SK-N-SH (cell line): ENCODE results near the gene PAGE2.

Source experiments
- CTCF ChIP-seq: fragments of 200-600 bp; sonication (generic); IDR thresholded peaks from 2 replicates; pipeline ENCODE4 v1.6.1; 2017; ENCODE audit warnings: antibody characterized with exemption, mild to moderate bottlenecking, moderate library complexity
- ELF1 ChIP-seq: IDR thresholded peaks from 2 replicates; pipeline ENCODE4 v1.4.0; 2012
- EP300 ChIP-seq, 2 experiments: IDR thresholded peaks; 2 replicates each; pipeline versions ENCODE4 v1.4.0 to v1.6.1; 2012; ENCODE audit warnings: borderline replicate concordance in 1 of 2, low read depth in 1 of 2, low read length in 1 of 2
- MXI1 ChIP-seq: IDR thresholded peaks from 2 replicates; pipeline ENCODE4 v1.6.1; 2012; ENCODE audit warnings: mild to moderate bottlenecking, low read depth, low read length, improper control_type of control experiment
- RAD21 ChIP-seq: IDR thresholded peaks from 2 replicates; pipeline ENCODE4 v1.6.1; 2012; ENCODE audit warnings: mild to moderate bottlenecking, low read length
- RCOR1 ChIP-seq: fragments of 150-350 bp; IDR thresholded peaks from 2 replicates; pipeline ENCODE4 v1.6.1; 2017; ENCODE audit warnings: antibody characterized with exemption, low read length
- REST ChIP-seq: IDR thresholded peaks from 2 replicates; pipeline ENCODE4 v1.6.1; 2012; ENCODE audit warnings: mild to moderate bottlenecking, low read depth, low read length, moderate library complexity
- RFX5 ChIP-seq: IDR thresholded peaks from 2 replicates; pipeline ENCODE4 v1.6.1; 2012; ENCODE audit warnings: mild to moderate bottlenecking, improper control_type of control experiment, low read length
- TAF1 ChIP-seq: IDR thresholded peaks from 2 replicates; pipeline ENCODE4 v1.6.1; 2012; ENCODE audit warnings: low read depth, mild to moderate bottlenecking, low read length, moderate library complexity, borderline replicate concordance
- USF1 ChIP-seq: IDR thresholded peaks from 2 replicates; pipeline ENCODE4 v1.4.0; 2012; ENCODE audit warnings: low read depth, borderline replicate concordance
- YY1 ChIP-seq: IDR thresholded peaks from 2 replicates; pipeline ENCODE4 v1.4.0; 2012; ENCODE audit warnings: low read depth, mild to moderate bottlenecking

GRCh38 chrX:55111578-55112254, 22.9 kb downstream of the PAGE2 start:
- TF ChIP-seq CTCF (no peak), RAD21 (no peak), MXI1 (no peak), REST (no peak), ELF1 (no peak), TAF1 (no peak), EP300 (IDR thresholded peaks at IDR 0.05; ENCODE audit: borderline replicate concordance in 1 of 2, low read depth in 1 of 2, low read length in 1 of 2) (no peak), RFX5 (no peak), USF1 (no peak), YY1 (no peak), RCOR1 (no peak)
